DND-41 (cell line): ENCODE results near the gene NTN5.
A peak's percentile ranks its signal among the peaks of the same experiment; 100 is the strongest.

Experiments
- ATAC-seq: fragments of 200-7000 bp; cut with Tn5 transposase; 3 replicates; pipeline ENCODE4 v1.9.1; 2021; ENCODE audit warnings: low read depth; ENCODE audit not compliant: insufficient read depth
- DNase-seq: peaks from one replicate; pipeline ENCODE4 v3.0.0-alpha.2; 2020
- H2AFZ ChIP-seq: 2 replicates; pipeline ENCODE4 v1.6.0; 2012; ENCODE audit warnings: low read depth, low read length
- H3K27ac ChIP-seq: 2 replicates; pipeline ENCODE4 v1.5.1; 2012; ENCODE audit warnings: low read length, inconsistent platforms
- H3K27me3 ChIP-seq: fragments of 200-600 bp; sonication (generic); 2 replicates; pipeline ENCODE4 v1.6.0; 2012; ENCODE audit warnings: low read length, mild to moderate bottlenecking, inconsistent platforms; ENCODE audit not compliant: insufficient read depth, poor library complexity
- H3K36me3 ChIP-seq: 2 replicates; pipeline ENCODE4 v1.5.1; 2012; ENCODE audit warnings: low read length, inconsistent platforms; ENCODE audit not compliant: insufficient read depth
- H3K4me1 ChIP-seq: 2 replicates; pipeline ENCODE4 v1.5.1; 2012; ENCODE audit warnings: mild to moderate bottlenecking, low read length; ENCODE audit not compliant: insufficient read depth
- H3K4me2 ChIP-seq: 2 replicates; pipeline ENCODE4 v1.6.0; 2012; ENCODE audit warnings: mild to moderate bottlenecking, moderate library complexity, low read length, inconsistent platforms; ENCODE audit not compliant: insufficient read depth
- H3K4me3 ChIP-seq, 2 experiments: fragments of 200-600 bp in 1 of 2; shearing (Covaris generic) in 1 of 2; 2 replicates each; pipeline ENCODE4 v1.5.1; 2012 to 2016; ENCODE audit warnings: inconsistent platforms in 2 of 2, low read length in 2 of 2, mild to moderate bottlenecking in 2 of 2, low read depth in 1 of 2, moderate library complexity in 1 of 2
- H3K79me2 ChIP-seq: 2 replicates; pipeline ENCODE4 v1.6.0; 2012; ENCODE audit warnings: low read length, inconsistent platforms; ENCODE audit not compliant: insufficient read depth
- H3K9ac ChIP-seq: 2 replicates; pipeline ENCODE4 v1.6.0; 2012; ENCODE audit warnings: low read depth, mild to moderate bottlenecking, inconsistent platforms, low read length, moderate library complexity
- H3K9me3 ChIP-seq: 2 replicates; pipeline ENCODE4 v1.5.1; 2012; ENCODE audit warnings: low read length, moderate library complexity, mild to moderate bottlenecking, inconsistent platforms; ENCODE audit not compliant: insufficient read depth, severe bottlenecking
- H4K20me1 ChIP-seq: 2 replicates; pipeline ENCODE4 v1.6.0; 2012; ENCODE audit warnings: low read length; ENCODE audit not compliant: insufficient read depth
- EZH2 ChIP-seq: IDR thresholded peaks from 3 replicates; pipeline ENCODE4 v1.6.1; 2012; ENCODE audit warnings: borderline replicate concordance, low read depth, mild to moderate bottlenecking, moderate library complexity, low read length, inconsistent platforms; ENCODE audit not compliant: severe bottlenecking
- TF ChIP-seq, protein P1 (sequence below): IDR thresholded peaks from 2 replicates; pipeline ENCODE4 v1.5.1; 2012; ENCODE audit warnings: borderline replicate concordance, low read length, moderate library complexity, mild to moderate bottlenecking; ENCODE audit not compliant: poor library complexity, severe bottlenecking; ENCODE audit errors: extremely low read depth

Gene NTN5

DNA sequence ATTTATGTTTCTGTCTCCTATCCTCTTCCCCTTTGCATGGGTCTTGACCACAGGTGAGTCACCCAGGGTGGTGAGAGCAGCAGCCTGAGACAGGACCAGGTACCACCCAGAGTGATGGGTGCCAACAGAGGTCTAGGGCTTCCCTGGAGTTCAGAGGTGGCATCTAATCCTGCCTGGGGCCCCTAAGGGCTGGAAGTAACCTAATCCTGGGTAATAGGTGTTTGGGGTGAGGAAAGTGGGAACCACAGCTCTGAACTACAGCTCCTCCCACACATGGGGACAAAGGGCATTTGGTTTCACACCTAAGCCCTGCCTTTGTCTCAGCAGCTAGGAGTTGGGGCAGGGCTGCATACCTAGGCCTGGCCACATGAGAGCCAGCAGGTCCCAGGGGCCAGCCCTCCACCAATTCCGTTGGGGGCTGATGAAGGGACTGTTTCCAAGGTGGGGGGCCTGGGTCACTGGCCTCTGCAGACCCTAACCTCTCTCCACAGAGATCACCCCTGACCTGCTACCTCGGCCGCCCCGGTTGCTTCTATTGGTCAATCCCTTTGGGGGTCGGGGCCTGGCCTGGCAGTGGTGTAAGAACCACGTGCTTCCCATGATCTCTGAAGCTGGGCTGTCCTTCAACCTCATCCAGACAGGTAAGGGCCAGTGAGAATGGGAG, 45.5 kb downstream of the NTN5 start:
- TF ChIP-seq, protein P1, sequence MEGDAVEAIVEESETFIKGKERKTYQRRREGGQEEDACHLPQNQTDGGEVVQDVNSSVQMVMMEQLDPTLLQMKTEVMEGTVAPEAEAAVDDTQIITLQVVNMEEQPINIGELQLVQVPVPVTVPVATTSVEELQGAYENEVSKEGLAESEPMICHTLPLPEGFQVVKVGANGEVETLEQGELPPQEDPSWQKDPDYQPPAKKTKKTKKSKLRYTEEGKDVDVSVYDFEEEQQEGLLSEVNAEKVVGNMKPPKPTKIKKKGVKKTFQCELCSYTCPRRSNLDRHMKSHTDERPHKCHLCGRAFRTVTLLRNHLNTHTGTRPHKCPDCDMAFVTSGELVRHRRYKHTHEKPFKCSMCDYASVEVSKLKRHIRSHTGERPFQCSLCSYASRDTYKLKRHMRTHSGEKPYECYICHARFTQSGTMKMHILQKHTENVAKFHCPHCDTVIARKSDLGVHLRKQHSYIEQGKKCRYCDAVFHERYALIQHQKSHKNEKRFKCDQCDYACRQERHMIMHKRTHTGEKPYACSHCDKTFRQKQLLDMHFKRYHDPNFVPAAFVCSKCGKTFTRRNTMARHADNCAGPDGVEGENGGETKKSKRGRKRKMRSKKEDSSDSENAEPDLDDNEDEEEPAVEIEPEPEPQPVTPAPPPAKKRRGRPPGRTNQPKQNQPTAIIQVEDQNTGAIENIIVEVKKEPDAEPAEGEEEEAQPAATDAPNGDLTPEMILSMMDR = no peak
- no peak for TF ChIP-seq EZH2
- Histone ChIP-seq H3K4me3 (no peak overlapping the region), H2AFZ (no peak overlapping the region), H3K79me2 (peaks cover 30% of the 10 kb centered on the region), H3K27ac (no peak overlapping the region), H3K36me3 (peaks cover 65% of the 10 kb centered on the region), H3K4me1 (peaks cover 31% of the 10 kb centered on the region), H3K4me2 (no peak overlapping the region), H3K27me3 (no peaks in the 10 kb centered on the region), H3K9me3 (no peaks in the 10 kb centered on the region), H3K9ac (no peak overlapping the region), H4K20me1 (peaks cover 11% of the 10 kb centered on the region)
- ATAC-seq = no peak
- DNase-seq = no peak

DNA sequence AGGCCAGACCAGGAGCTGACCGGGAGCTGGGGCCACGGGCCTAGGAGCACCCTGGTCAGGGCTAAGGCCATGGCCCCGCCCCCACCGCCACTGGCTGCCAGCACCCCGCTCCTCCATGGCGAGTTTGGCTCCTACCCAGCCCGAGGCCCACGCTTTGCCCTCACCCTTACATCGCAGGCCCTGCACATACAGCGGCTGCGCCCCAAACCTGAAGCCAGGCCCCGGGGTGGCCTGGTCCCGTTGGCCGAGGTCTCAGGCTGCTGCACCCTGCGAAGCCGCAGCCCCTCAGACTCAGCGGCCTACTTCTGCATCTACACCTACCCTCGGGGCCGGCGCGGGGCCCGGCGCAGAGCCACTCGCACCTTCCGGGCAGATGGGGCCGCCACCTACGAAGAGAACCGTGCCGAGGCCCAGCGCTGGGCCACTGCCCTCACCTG, 46.9 kb downstream of the NTN5 start:
- DNase-seq (peak; percentile 5), ATAC-seq (no peak)
- peaks cover 11% of the 10 kb centered on the region for H4K20me1 ChIP-seq
- H3K79me2 ChIP-seq = peaks cover 34% of the 10 kb centered on the region
- no peak overlapping the region for H3K4me2 ChIP-seq
- H3K9me3 ChIP-seq = no peaks in the 10 kb centered on the region
- H3K27ac ChIP-seq = no peak overlapping the region
- H3K4me3 ChIP-seq = no peak overlapping the region
- H3K9ac ChIP-seq = no peak overlapping the region
- peaks cover 39% of the 10 kb centered on the region for H3K4me1 ChIP-seq
- H2AFZ ChIP-seq = no peak overlapping the region
- no peaks in the 10 kb centered on the region for H3K27me3 ChIP-seq
- H3K36me3 ChIP-seq = peaks cover 61% of the 10 kb centered on the region
- TF ChIP-seq EZH2 = no peak
- TF ChIP-seq, protein P1 = no peak

DNA sequence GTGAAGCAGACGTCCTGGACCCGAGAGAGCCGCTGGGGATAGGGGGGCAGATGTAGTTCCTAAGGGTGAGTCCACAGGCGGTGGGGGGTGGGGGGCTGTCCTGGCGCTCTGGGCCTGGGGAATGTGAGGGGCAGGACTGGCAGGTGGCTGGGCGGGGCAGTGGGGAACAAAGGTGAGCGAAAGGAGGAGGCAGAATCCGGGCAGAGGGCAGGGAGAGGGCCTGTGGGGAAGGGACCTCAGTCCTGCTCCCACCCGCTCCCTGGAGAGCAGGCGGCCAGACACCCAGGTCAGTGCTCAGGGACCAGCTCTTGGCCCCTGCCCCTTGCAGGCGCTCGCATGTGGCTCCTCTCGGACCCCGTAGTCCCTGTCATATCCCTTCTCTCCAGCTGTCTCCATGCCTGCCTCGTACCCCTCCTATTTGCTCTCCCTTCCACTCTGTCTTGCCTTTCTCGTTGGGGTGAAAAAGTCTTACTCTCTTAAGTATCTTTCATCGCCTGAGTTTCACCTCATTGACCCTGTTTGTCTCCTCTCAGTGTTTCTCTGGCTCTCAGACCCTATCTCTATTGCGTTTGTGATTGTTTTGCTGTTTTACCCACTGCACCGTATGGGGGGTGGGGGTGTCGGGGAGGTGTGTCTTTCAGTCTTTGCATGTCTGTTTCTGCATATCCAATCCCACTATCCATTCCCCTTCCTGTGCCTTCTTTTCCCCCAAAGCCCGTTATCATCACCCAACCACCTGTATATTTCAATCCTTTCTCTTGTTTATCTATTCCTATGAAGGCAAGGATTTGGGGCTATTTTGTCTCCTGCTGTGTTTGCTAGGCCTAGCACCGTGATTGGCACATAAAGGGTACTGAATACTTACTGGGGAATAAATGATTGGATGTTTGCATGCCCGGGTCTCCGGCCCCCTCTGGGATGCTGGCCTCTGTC, 47.8 kb downstream of the NTN5 start:
- Histone ChIP-seq H4K20me1 (peaks cover 11% of the 10 kb centered on the region), H3K9ac (peak overlapping the region; percentile 80), H3K4me2 (peak overlapping the region; percentile 88), H3K27ac (peak overlapping the region; percentile 85), H2AFZ (no peak overlapping the region), H3K4me3 (peak overlapping the region; percentile 32 to 77; a peak in 3 of 4 replicates), H3K4me1 (peaks cover 47% of the 10 kb centered on the region), H3K79me2 (peaks cover 42% of the 10 kb centered on the region), H3K27me3 (no peaks in the 10 kb centered on the region), H3K9me3 (no peaks in the 10 kb centered on the region), H3K36me3 (peaks cover 52% of the 10 kb centered on the region)
- no peak for ATAC-seq
- TF ChIP-seq EZH2 = no peak
- TF ChIP-seq, protein P1 = no peak
- DNase-seq = peak; percentile 7
